ENCODE data around the gene STEEP1. TPM values are rescaled to one million over a fixed set of nuclear protein-coding genes. Genes with fewer than 3 reads are reported as not detected.

The STEEP1 gene
- total and polyA plus RNA-seq, 10 of the 15 experiments (the other 5 are each of a cell fraction or from before 2014, with no cell fraction given): 15.1 to 53.8 (median 26.0) TPM

- TF ChIP-seq CBFB (IDR thresholded peaks at IDR 0.05; ENCODE audit: low read depth) (peak; percentile 49; the same call in 1 of the 2 replicates), ZBTB40 (IDR thresholded peaks at IDR 0.05; ENCODE audit: borderline replicate concordance) (peak; percentile 64; the same call in 1 of the 2 replicates), NKRF (conservative IDR thresholded peaks at IDR 0.05) (peak; percentile 68), RCOR1 (conservative IDR thresholded peaks at IDR 0.05; ENCODE audit: low read depth, low read length) (no peak), E2F8 (IDR thresholded peaks at IDR 0.05; ENCODE audit: low read depth, partially characterized antibody) (peak; percentile 59), EED (IDR thresholded peaks at IDR 0.05; ENCODE audit: low read depth) (no peak), RAD51 (IDR thresholded peaks at IDR 0.05) (peak; percentile 94), TARDBP (IDR thresholded peaks at IDR 0.05; ENCODE audit: borderline replicate concordance) (no peak), LARP7 (IDR thresholded peaks at IDR 0.05) (no peak), MYB (IDR thresholded peaks at IDR 0.05; ENCODE audit: borderline replicate concordance, low read depth, low read length) (no peak), PAX8 (IDR thresholded peaks at IDR 0.05) (no peak), RELB (IDR thresholded peaks at IDR 0.05; ENCODE audit: low read depth) (peak; percentile 89), TAF1 (IDR thresholded peaks at IDR 0.05; ENCODE audit: borderline replicate concordance, low read depth, low read length) (peak; percentile 68), KLF5 (IDR thresholded peaks at IDR 0.05; ENCODE audit: partially characterized antibody) (peak; percentile 81), RUNX3 (IDR thresholded peaks at IDR 0.05; ENCODE audit: low read length) (peak; percentile 85), GABPA (IDR thresholded peaks at IDR 0.05; ENCODE audit: low read depth) (peak; percentile 64; the same call in 1 of the 2 replicates), CREB1 (IDR thresholded peaks at IDR 0.05; ENCODE audit: low read depth) (peak; percentile 97), HDAC2 (IDR thresholded peaks at IDR 0.05) (no peak), ZNF217 (IDR thresholded peaks at IDR 0.05) (no peak), CHD1 (IDR thresholded peaks at IDR 0.05; ENCODE audit: low read depth, low read length) (peak; percentile 96), TBL1XR1 (IDR thresholded peaks at IDR 0.05; ENCODE audit: low read depth, low read length) (no peak), MEF2A (IDR thresholded peaks at IDR 0.05; ENCODE audit: insufficient read depth, low read depth, low read length) (no peak)
These were observed at the start of gene STEEP1 (continued) for GRCh38 chrX:119565107-119565663.

Data from GM12878 (cell line).